HepG2 (cell line): Measurements from ENCODE around the gene H6PD. TPM values are rescaled to one million over a fixed set of nuclear protein-coding genes. Genes with fewer than 3 reads are reported as not detected.

Experiments used
- ATF6 ChIP-seq: sonication (generic); formaldehyde crosslinking; conservative IDR thresholded peaks from 2 replicates; pipeline ENCODE4 v1.4.0; 2020; ENCODE audit warnings: missing genetic modification reagents
- ERF ChIP-seq: IDR thresholded peaks from 2 replicates; pipeline ENCODE4 v1.6.1; 2018; ENCODE audit warnings: missing biosample characterization, missing genetic modification reagents
- FUBP1 ChIP-seq: sonication (generic); formaldehyde crosslinking; IDR thresholded peaks from 2 replicates; pipeline ENCODE4 v1.5.1; 2020; ENCODE audit warnings: missing genetic modification reagents, mild to moderate bottlenecking, borderline replicate concordance
- IRF1 ChIP-seq: sonication (generic); formaldehyde crosslinking; IDR thresholded peaks from 2 replicates; pipeline ENCODE4 v1.4.0; 2020; ENCODE audit warnings: low read depth, mild to moderate bottlenecking, missing genetic modification reagents
- KDM2A ChIP-seq: sonication (generic); formaldehyde crosslinking; IDR thresholded peaks from 2 replicates; pipeline ENCODE4 v1.4.0; 2020; ENCODE audit warnings: low read depth, missing genetic modification reagents, borderline replicate concordance
- KDM5B ChIP-seq: sonication (generic); formaldehyde crosslinking; IDR thresholded peaks from 2 replicates; pipeline ENCODE4 v1.4.0; 2020; ENCODE audit warnings: missing genetic modification reagents, mild to moderate bottlenecking, borderline replicate concordance
- MYNN ChIP-seq: sonication (generic); formaldehyde crosslinking; IDR thresholded peaks from 2 replicates; pipeline ENCODE4 v1.4.0; 2020; ENCODE audit warnings: mild to moderate bottlenecking, low read depth, missing genetic modification reagents
- ONECUT2 ChIP-seq: sonication (generic); formaldehyde crosslinking; IDR thresholded peaks from 2 replicates; pipeline ENCODE4 v1.4.0; 2020; ENCODE audit warnings: missing genetic modification reagents
- SAP130 ChIP-seq: IDR thresholded peaks from 2 replicates; pipeline ENCODE4 v1.6.1; 2016; ENCODE audit warnings: low read depth
- SNAPC4 ChIP-seq: sonication (generic); formaldehyde crosslinking; IDR thresholded peaks from 2 replicates; pipeline ENCODE4 v1.4.0; 2020; ENCODE audit warnings: mild to moderate bottlenecking, missing genetic modification reagents
- ZMYM3 ChIP-seq: sonication (generic); formaldehyde crosslinking; IDR thresholded peaks from 2 replicates; pipeline ENCODE4 v1.5.1; 2020; ENCODE audit warnings: mild to moderate bottlenecking, missing genetic modification reagents
- ZNF121 ChIP-seq: sonication (generic); formaldehyde crosslinking; IDR thresholded peaks from 2 replicates; pipeline ENCODE4 v1.5.0; 2020; ENCODE audit warnings: mild to moderate bottlenecking, missing genetic modification reagents
- ZNF281 ChIP-seq: sonication (generic); formaldehyde crosslinking; IDR thresholded peaks from 2 replicates; pipeline ENCODE4 v1.4.0; 2020; ENCODE audit warnings: missing genetic modification reagents, borderline replicate concordance
- ZNF44 ChIP-seq: sonication (generic); formaldehyde crosslinking; IDR thresholded peaks from 2 replicates; pipeline ENCODE4 v1.5.1; 2020; ENCODE audit warnings: mild to moderate bottlenecking, missing genetic modification reagents
- polyA plus RNA-seq, 8 experiments: library from polyadenylated mRNA; depleted of rRNA in 3 of 8; stranded (reverse) in 7 of 8; unstranded in 1 of 8; fragments of >200 nt; fragmentation: Illumina TruSeq in 4 of 8; extraction: Trizol in 4 of 8; gene quantifications; 2 replicates each; pipeline versions ENCODE4 v1.2.1 to v1.2.3, GENCODE V29; 2011 to 2016; ENCODE audit warnings: low read depth in 4 of 8, missing spikeins in 1 of 8, mixed read lengths in 1 of 8; ENCODE audit not compliant: insufficient read depth in 1 of 8
- total RNA-seq, 5 experiments: library from RNA; depleted of rRNA; stranded (reverse); fragments of >200 nt; fragmentation: Illumina TruSeq; extraction: Trizol; gene quantifications; 2 replicates each; pipeline ENCODE4 v1.2.3, GENCODE V29; 2016; ENCODE audit warnings: low read depth in 1 of 5

Gene H6PD
- total and polyA plus RNA-seq, 2 of the 13 experiments (the other 11 are each of a cell fraction or from before 2014, with no cell fraction given): 9.3 to 14.1 TPM

- 0 out of 2 replicates have a peak, but pooled peaks have one; percentile 36 for TF ChIP-seq SNAPC4 (CRISPR knock-in tag)
- TF ChIP-seq ONECUT2 (CRISPR knock-in tag): no peak
- TF ChIP-seq ERF (CRISPR knock-in tag): peak; percentile 80
- TF ChIP-seq ZNF121 (CRISPR knock-in tag): no peak; the same call in 1 of the 2 replicates
- TF ChIP-seq ZNF281 (CRISPR knock-in tag): peak; percentile 25; the same call in 1 of the 2 replicates
- no peak for TF ChIP-seq FUBP1 (CRISPR knock-in tag)
- TF ChIP-seq IRF1 (CRISPR knock-in tag): no peak
- peak; percentile 62; the same call in 1 of the 2 replicates for TF ChIP-seq ZMYM3
- peak; percentile 46; the same call in 1 of the 2 replicates for TF ChIP-seq KDM2A
- no peak for TF ChIP-seq KDM5B (CRISPR knock-in tag)
- TF ChIP-seq SAP130 (CRISPR knock-in tag): peak; percentile 89
- TF ChIP-seq ATF6 (CRISPR knock-in tag): no peak
- TF ChIP-seq ZNF44 (CRISPR knock-in tag): no peak
- no peak for TF ChIP-seq MYNN (CRISPR knock-in tag)
These were observed 5.2 kb downstream of the H6PD start (continued) for GRCh38 chr1:9239622-9240401.
